OCI-LY7 (cell line): ENCODE data around the gene RPP25L. TPM values are rescaled to one million over a fixed set of nuclear protein-coding genes. Genes with fewer than 3 reads are reported as not detected.

Experiments used
- BruUV-seq: library from RNA; stranded (reverse); fragments of 400-500 nt; replicated peaks from 2 replicates; lab custom pipeline; 2021; lab: Mats Ljungman, UMichigan
- CTCF ChIA-PET: fragments of 300-600 bp; sonication (Branson Sonifier 250); formaldehyde crosslinking; loops from one replicate; lab custom pipeline; 2022; ENCODE audit warnings: antibody characterized with exemption; ENCODE audit not compliant: unreplicated experiment; lab: Charles Lee
- POLR2A ChIA-PET: fragments of 300-600 bp; sonication (Branson Sonifier 250); formaldehyde crosslinking; loops from one replicate; lab custom pipeline; 2022; ENCODE audit warnings: antibody characterized with exemption; lab: Charles Lee
- DNase-seq: peaks from one replicate; pipeline ENCODE4 v3.0.0-alpha.2; 2015; ENCODE audit warnings: low spot score
- H2AFZ ChIP-seq: fragments of 200-600 bp; sonication (generic), shearing (Covaris generic); 2 replicates; pipeline ENCODE4 v1.6.1; 2014; ENCODE audit warnings: mild to moderate bottlenecking, antibody characterized with exemption, low read length, moderate library complexity
- H3K27ac ChIP-seq: fragments of 200-600 bp; sonication (generic); 2 replicates; pipeline ENCODE4 v1.5.1; 2014; ENCODE audit warnings: mixed run types, low read depth, mild to moderate bottlenecking, moderate library complexity, low read length, inconsistent platforms; ENCODE audit not compliant: poor library complexity, severe bottlenecking
- H3K36me3 ChIP-seq: fragments of 200-600 bp; sonication (generic); 2 replicates; pipeline ENCODE4 v1.6.1; 2014; ENCODE audit warnings: mild to moderate bottlenecking, antibody characterized with exemption, low read length, moderate library complexity, mixed read lengths; ENCODE audit not compliant: insufficient read depth
- H3K4me1 ChIP-seq: fragments of 200-600 bp; sonication (generic); 2 replicates; pipeline ENCODE4 v1.5.1; 2014; ENCODE audit warnings: mild to moderate bottlenecking, low read length; ENCODE audit not compliant: insufficient read depth, poor library complexity, severe bottlenecking
- H3K4me2 ChIP-seq: fragments of 200-600 bp; sonication (generic); 2 replicates; pipeline ENCODE4 v1.6.1; 2014; ENCODE audit warnings: mild to moderate bottlenecking, low read length
- H3K4me3 ChIP-seq: fragments of 200-600 bp; sonication (generic); 2 replicates; pipeline ENCODE4 v1.5.1; 2014; ENCODE audit warnings: mild to moderate bottlenecking, low read depth, low read length; ENCODE audit not compliant: poor library complexity, severe bottlenecking
- H3K79me2 ChIP-seq: fragments of 200-600 bp; sonication (generic); 2 replicates; pipeline ENCODE4 v1.6.1; 2016; ENCODE audit warnings: low read depth, mild to moderate bottlenecking, low read length, moderate library complexity, mixed read lengths; ENCODE audit not compliant: insufficient read depth
- H3K9me2 ChIP-seq: fragments of 200-600 bp; sonication (generic); 2 replicates; pipeline ENCODE4 v1.6.1; 2016; ENCODE audit warnings: mild to moderate bottlenecking, low read length, mixed read lengths; ENCODE audit not compliant: insufficient read depth
- H3K9me3 ChIP-seq: fragments of 200-600 bp; sonication (generic); 2 replicates; pipeline ENCODE4 v1.6.1; 2014; ENCODE audit warnings: mild to moderate bottlenecking, mixed run types, low read length, mixed read lengths
- H4K20me1 ChIP-seq: fragments of 200-600 bp; sonication (generic); 2 replicates; pipeline ENCODE4 v1.6.1; 2014; ENCODE audit warnings: mild to moderate bottlenecking, antibody characterized with exemption, low read length, moderate library complexity, mixed read lengths; ENCODE audit not compliant: insufficient read depth
- CTCF ChIP-seq: fragments of 200-600 bp; sonication (generic); conservative IDR thresholded peaks from 2 replicates; pipeline ENCODE4 v1.5.1; 2014; ENCODE audit warnings: mild to moderate bottlenecking, antibody characterized with exemption, low read length, moderate library complexity, mixed read lengths
- EZH2phosphoT487 ChIP-seq: fragments of 200-600 bp; sonication (generic); IDR thresholded peaks from 2 replicates; pipeline ENCODE4 v1.6.1; 2018; ENCODE audit warnings: low read depth, borderline replicate concordance, mild to moderate bottlenecking, mixed run types, antibody characterized with exemption, low read length, moderate library complexity, mixed read lengths
- intact Hi-C: fragments of 100-400 bp; cut with micrococcal nuclease; formaldehyde crosslinking; loops from one replicate; pipeline ENCODE4 v1.10.0; 2022; ENCODE audit not compliant: unreplicated experiment
- total RNA-seq, 2 experiments: library from RNA; depleted of rRNA in 1 of 2; stranded (reverse); fragments of >200 nt in 1 of 2; shearing (Covaris generic) in 1 of 2; gene quantifications; 2 replicates each; pipeline ENCODE4 v1.2.3, GENCODE V29; 2014 to 2022

The RPP25L gene
- total RNA-seq, 2 experiments from 2014 or later: 33.7 to 40.3 TPM

GRCh38 chr9:34573599-34574325 lies 38.1 kb downstream of the RPP25L start:
- Histone ChIP-seq H3K4me3 (no peak overlapping the region), H4K20me1 (no peaks in the 10 kb centered on the region), H3K9me2 (no peaks in the 10 kb centered on the region), H3K4me1 (no peaks in the 10 kb centered on the region), H3K79me2 (no peaks in the 10 kb centered on the region), H3K9me3 (no peaks in the 10 kb centered on the region), H2AFZ (no peak overlapping the region), H3K27ac (no peak overlapping the region), H3K4me2 (no peak overlapping the region), H3K36me3 (no peaks in the 10 kb centered on the region)
- POLR2A ChIA-PET: no interaction called here
- CTCF ChIA-PET: no interaction called here
- intact Hi-C loops: no loop called here
- no TSS peak for BruUV-seq
- TF ChIP-seq CTCF (no peak), EZH2phosphoT487 (no peak)
- no peak for DNase-seq

GRCh38 chr9:34572628-34573027 lies 39.3 kb downstream of the RPP25L start:
- no peak for TF ChIP-seq CTCF
- no peak for TF ChIP-seq EZH2phosphoT487
- H3K27ac ChIP-seq: no peak overlapping the region
- no peaks in the 10 kb centered on the region for H3K36me3 ChIP-seq
- no peaks in the 10 kb centered on the region for H3K4me1 ChIP-seq
- ChIA-PET CTCF (no interaction called here), POLR2A (no interaction called here)
- intact Hi-C loops: no loop called here
- no peak overlapping the region for H2AFZ ChIP-seq
- H3K9me2 ChIP-seq: no peaks in the 10 kb centered on the region
- BruUV-seq: no TSS peak
- no peak overlapping the region for H3K4me2 ChIP-seq
- H3K79me2 ChIP-seq: no peaks in the 10 kb centered on the region
- no peaks in the 10 kb centered on the region for H4K20me1 ChIP-seq
- no peak overlapping the region for H3K4me3 ChIP-seq
- DNase-seq: no peak
- H3K9me3 ChIP-seq: no peaks in the 10 kb centered on the region

- Histone ChIP-seq H4K20me1 (no peaks in the 10 kb centered on the region), H3K4me3 (no peak overlapping the region), H3K4me2 (no peak overlapping the region), H3K79me2 (no peaks in the 10 kb centered on the region), H3K9me3 (no peaks in the 10 kb centered on the region), H3K4me1 (no peaks in the 10 kb centered on the region), H3K36me3 (no peaks in the 10 kb centered on the region), H3K9me2 (no peaks in the 10 kb centered on the region), H2AFZ (no peak overlapping the region), H3K27ac (no peak overlapping the region)
- POLR2A ChIA-PET: no interaction called here
- no TSS peak for BruUV-seq
- no peak for TF ChIP-seq EZH2phosphoT487
- no peak for TF ChIP-seq CTCF
- intact Hi-C loops: no loop called here
- CTCF ChIA-PET: no interaction called here
- DNase-seq: no peak
These were observed 39.8 kb downstream of the RPP25L start for GRCh38 chr9:34572092-34572491.
